ENCODE results near the gene COG1. TPM values are rescaled to one million over a fixed set of nuclear protein-coding genes. Genes with fewer than 3 reads are reported as not detected.

COG1 gene
- total RNA-seq, 2 donors from 2014 or later: 32.1 to 34.1 TPM

DNA sequence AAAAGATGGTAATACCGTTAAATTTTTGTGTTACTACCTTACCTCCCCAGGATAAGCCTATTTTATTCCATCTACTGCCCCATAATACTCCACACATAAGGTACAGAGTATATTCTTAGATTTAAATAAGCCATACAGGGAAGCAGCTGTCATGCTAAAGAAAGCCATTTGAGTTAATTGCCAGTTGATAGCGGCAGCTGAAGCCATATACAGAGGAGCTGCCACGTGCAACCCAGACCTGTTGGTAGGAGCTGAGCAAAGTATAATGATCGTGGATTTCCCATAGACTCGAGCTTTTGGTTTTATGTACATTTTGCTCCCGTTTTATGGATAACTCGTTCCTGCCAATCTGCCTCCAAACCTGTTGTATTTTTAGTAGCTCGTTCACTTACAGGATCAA is 56.8 kb downstream of the COG1 start:
- no peak for TF ChIP-seq CTCF (IDR thresholded peaks at IDR 0.05)
- H3K27me3 ChIP-seq (replicated peaks; ENCODE audit: insufficient read depth): no peaks in the 10 kb centered on the region
- H3K4me1 ChIP-seq (ENCODE audit: control insufficient read depth in 1 of 2, low read depth in 2 of 2): no peaks in the 10 kb centered on the region
- H3K36me3 ChIP-seq: peaks cover 6% of the 10 kb centered on the region
- DNase-seq (ENCODE audit: low spot score): no peak
- H3K9me3 ChIP-seq: no peaks in the 10 kb centered on the region
- no peak overlapping the region for H3K27ac ChIP-seq
- no peak overlapping the region for H3K4me3 ChIP-seq
- ATAC-seq (ENCODE audit: insufficient number of reproducible peaks, low FRiP score, low read depth): no peak

- no peaks in the 10 kb centered on the region for H3K27me3 ChIP-seq (replicated peaks; ENCODE audit: insufficient read depth)
- H3K4me3 ChIP-seq: no peak overlapping the region
- ATAC-seq (ENCODE audit: insufficient number of reproducible peaks, low FRiP score, low read depth): no peak
- H3K36me3 ChIP-seq: peaks cover 6% of the 10 kb centered on the region
- no peaks in the 10 kb centered on the region for H3K9me3 ChIP-seq
- H3K4me1 ChIP-seq (ENCODE audit: control insufficient read depth in 1 of 2, low read depth in 2 of 2): no peaks in the 10 kb centered on the region
- H3K27ac ChIP-seq: no peak overlapping the region
- no peak for TF ChIP-seq CTCF (IDR thresholded peaks at IDR 0.05)
- DNase-seq (ENCODE audit: low spot score): no peak
These were observed 58.2 kb downstream of the COG1 start for GRCh38 chr17:73250851-73251640.

GRCh38 chr17:73251871-73252270 is 59.0 kb downstream of the COG1 start:
- Histone ChIP-seq H3K27me3 (replicated peaks; ENCODE audit: insufficient read depth) (no peaks in the 10 kb centered on the region), H3K9me3 (no peaks in the 10 kb centered on the region), H3K27ac (no peak overlapping the region), H3K4me1 (ENCODE audit: control insufficient read depth in 1 of 2, low read depth in 2 of 2) (no peaks in the 10 kb centered on the region), H3K36me3 (peaks cover 4% of the 10 kb centered on the region), H3K4me3 (no peak overlapping the region)
- TF ChIP-seq CTCF (IDR thresholded peaks at IDR 0.05): no peak
- DNase-seq (ENCODE audit: low spot score): no peak
- no peak for ATAC-seq (ENCODE audit: insufficient number of reproducible peaks, low FRiP score, low read depth)

DNA sequence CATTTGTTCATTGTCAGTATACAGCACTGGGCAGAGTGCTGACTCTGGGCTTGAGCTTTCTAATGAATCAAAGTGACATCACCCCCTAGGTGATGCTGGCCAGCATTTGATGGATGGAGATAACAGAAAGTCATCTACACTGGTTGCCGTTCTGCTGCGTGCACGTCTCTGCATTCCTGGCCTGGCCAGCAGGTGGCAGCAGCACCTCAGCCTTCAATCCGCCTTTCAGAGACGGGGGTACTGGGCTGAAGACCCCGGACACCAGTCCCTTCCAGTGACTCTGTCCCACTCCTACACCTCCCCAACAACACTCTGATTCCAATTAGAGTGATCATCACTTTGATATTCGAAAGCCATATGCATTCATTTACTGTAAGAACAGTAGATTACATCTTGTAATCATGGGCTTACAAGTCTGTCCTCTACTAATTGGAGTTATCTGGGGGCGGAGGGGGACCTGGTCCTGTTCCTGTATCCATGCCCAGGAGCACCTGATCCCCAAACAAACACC is 62.9 kb downstream of the COG1 start:
- DNase-seq (ENCODE audit: low spot score): no peak

More for the DNA sequence above, 62.9 kb downstream of the COG1 start:
- peak; percentile 99 for TF ChIP-seq CTCF (IDR thresholded peaks at IDR 0.05)
- H3K27ac ChIP-seq: no peak overlapping the region
- H3K27me3 ChIP-seq (replicated peaks; ENCODE audit: insufficient read depth): no peaks in the 10 kb centered on the region
- H3K4me1 ChIP-seq (ENCODE audit: control insufficient read depth in 1 of 2, low read depth in 2 of 2): no peaks in the 10 kb centered on the region
- H3K36me3 ChIP-seq: no peaks in the 10 kb centered on the region
- no peak overlapping the region for H3K4me3 ChIP-seq
- H3K9me3 ChIP-seq: no peaks in the 10 kb centered on the region
- ATAC-seq (ENCODE audit: insufficient number of reproducible peaks, low FRiP score, low read depth): no peak
